CD4-positive, alpha-beta T cell treated with Interleukin-10 for 1 hour (primary cell): ENCODE results near the gene CAMKMT.
"Not testable (repeated sequence)": the region's sequence is repeated elsewhere in the genome, so short reads cannot be mapped to it uniquely, and the experiment has no call there.

ENCODE experiments used
- DNase-seq: peaks from one replicate; pipeline ENCODE4 v3.0.0-alpha.2; 2020

The CAMKMT gene

DNA sequence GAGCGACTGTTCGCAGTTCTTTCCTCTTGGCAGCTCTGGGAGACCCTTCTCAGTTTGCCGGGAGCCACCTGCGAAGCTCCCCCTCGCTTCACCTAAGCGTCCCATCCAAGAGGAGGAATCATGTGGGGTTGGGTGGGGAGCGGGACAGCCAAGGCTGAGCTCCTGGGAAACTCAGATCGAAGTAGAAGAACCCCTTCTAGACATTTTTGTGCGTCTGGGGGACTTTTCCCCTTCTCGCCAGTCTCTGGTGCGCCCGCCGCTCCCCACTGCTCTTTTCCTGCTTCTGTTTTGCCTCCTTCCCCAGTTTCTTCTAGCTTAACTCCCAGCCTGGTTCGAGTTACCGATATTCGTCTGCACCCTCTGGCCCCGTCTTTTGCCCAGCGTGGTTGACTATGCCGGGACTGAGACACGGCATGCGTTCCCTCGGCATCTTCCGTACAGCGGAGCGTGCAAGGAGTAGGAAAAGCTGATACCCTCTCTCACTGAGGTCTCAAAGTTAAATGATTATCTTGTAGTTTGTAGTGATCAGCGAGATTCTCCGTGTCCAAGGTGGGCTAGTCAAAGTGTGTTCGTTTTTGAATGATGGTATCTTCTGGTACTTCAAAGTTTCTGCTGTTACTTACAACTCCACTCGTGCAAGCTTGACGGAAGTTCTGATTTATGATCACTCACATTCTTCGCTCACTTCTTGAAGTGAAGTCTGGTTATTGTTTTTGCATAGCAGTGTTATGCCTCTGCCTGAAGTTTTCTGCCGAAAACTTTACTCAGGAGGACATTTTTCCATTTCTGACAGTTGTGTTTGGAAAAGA, 664 bp downstream of the CAMKMT start:
- peak; percentile 41 for DNase-seq

DNA sequence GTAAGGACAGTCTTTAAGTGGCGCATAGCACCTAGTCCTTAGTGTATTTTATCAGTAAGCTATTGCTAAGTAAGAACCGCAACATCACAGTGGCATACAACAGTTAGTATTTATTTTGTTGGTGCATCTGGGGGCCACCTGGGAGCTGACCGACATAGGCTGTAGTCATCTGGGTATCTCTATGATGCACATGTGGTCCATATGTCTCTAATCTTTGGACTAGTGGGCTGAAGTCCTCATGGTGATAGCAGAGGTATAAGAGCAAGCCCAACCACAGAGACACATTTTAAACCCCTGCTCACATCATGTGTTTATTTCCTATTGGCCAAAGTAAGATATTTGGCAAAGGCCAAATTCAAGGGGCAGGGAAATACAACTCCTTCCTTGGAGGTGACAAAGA, 2.9 kb downstream of the CAMKMT start:
- DNase-seq = no peak

DNA sequence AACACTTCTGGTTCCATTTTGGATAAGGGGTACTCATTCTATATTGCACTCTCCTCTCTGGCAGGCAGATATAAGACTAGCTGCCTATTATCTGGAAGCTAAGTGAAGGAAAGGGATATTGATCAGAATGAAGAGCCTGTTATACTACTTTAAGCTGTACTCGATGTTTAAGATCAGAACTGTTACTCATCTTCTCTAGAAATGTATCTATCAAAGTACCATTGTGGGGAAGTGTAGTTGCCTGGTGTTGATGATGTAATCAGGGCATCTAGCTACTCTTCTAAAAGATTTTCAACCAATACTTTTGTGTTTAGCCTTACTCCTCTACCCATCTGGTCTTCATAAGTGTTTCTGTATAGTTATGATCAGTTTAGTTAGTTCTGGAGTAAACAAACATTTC, 5.8 kb downstream of the CAMKMT start:
- no peak for DNase-seq

DNA sequence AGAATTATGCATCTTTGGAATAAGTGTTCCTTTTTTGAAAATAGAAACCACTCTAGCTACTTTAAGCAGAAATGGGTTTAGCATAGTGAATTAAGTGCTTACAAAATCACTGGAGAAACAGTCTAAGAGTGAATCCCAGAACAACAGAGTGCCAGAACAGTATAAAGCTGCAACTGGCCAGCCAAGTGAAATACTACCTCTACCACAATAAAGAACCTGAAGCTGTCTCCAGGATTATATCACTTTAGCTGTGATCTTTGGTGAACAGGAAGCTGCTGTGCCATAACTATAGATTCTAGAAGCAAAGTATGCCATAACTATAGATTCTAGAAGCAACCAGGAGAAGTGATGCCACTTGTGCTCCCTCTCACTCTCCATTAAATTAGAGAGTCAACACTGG, 7.6 kb downstream of the CAMKMT start:
- DNase-seq = no peak

DNA sequence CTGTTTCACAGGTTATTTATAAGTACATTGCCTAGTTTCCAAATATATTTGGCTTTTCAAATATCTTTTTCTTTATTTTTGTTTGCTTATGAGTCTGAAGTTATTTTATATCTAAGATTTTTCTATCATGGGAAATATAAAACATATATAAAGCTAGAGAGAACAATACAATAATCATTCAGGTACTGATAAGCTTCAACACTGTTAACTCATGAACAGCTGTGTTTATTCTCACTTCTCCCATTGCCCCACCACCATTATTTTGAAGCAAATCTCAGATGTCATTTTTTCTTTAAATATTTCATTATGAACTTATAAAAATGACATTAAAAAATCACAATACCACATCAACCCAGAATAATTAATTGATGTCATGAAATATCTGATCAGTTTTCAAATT, 9.7 kb downstream of the CAMKMT start:
- DNase-seq = no peak

DNA sequence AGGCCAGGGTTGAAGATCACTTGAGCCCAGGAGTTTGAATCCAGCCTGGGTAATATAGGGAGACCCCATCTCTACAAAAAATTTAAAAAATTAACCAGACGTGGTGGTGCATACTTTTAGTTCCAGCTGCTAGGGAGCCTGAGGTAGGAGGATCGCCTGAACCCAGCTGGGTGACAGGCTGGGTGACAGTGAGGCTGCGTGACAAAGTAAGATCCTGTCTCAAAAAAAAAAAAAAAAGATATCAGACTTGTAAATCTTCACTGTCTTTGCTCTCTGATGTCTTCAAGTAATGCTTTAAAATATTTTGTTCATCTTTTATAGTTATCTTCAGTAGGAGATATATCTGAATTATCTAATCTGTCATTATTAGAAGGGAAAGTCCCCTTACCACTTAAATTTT, 10.5 kb downstream of the CAMKMT start:
- DNase-seq = no peak

DNA sequence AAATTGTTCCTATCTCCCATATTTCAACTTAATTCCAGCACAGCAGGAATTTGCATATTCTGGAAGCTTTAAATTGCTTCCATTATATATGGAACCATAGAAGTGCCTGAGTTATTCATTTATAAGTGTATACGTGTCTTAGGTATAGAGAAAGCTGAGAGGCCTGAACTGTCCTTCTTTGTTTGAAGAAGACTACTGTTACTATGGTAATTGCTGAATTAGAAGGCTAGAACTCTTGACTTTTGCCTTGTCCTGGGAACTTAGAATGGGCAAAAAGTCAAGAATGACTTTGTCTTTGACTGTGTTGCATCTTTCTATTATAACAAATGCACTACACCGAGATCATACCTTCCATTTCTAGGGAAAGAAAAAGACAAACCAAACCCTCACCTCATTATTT, 15.7 kb downstream of the CAMKMT start:
- DNase-seq = no peak

DNA sequence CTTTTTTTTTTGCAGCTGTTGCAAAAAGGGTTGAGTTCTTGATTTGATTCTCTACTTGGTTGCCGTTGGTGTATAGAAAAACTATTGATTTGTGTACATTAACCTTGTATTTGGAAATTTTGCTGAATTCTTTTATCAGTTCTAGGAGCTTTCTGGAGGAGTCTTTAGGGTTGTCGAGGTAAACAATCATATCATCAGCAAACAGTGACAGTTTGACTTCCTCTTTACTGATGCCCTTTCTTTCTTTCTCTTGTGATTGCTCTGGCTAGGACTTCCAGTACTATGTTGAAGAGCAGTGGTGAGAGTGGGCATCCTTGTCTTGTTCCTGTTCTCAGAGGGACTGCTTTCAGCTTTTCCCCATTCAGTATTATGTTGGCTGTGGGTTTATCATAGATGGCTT, 23.5 kb downstream of the CAMKMT start:
- not testable (repeated sequence) for DNase-seq

DNA sequence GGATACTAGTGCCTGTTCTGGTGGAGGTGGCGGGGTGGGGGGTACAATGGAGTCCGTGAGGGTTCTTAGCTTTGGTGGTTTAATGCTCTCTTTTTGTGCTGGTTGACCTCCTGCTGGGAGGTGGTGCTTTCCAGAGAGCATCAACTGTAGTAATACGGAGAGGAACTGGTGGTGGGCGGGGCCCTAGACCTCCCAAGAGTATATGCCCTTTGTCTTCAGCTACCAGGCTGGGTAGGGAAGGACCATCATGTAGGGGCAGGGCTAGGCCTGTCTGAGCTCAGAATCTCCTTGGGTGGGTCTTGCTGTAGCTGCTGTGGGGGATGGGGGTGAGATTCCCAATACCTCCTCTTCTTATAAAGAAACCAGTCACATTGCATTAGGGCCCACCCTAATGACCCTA, 27.1 kb downstream of the CAMKMT start:
- no peak for DNase-seq

DNA sequence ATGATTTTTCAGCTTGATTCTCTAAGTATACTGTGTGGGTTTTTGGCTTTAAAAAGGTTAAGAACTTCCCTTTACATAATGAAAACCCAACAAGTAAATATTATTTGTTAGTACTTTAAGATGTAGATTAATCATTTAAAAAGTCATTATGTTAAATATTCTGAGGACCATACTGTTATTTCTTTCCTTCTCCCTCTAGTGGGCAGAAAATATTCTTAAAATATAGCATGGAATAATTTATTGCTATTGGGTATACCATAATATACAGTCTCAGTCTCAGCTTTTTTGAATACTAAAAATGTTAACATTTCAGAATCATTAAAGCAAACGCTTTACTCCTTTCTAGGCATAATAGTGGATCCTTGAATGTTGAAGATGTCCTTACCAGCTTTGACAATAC, 28.1 kb downstream of the CAMKMT start:
- DNase-seq = no peak

DNA sequence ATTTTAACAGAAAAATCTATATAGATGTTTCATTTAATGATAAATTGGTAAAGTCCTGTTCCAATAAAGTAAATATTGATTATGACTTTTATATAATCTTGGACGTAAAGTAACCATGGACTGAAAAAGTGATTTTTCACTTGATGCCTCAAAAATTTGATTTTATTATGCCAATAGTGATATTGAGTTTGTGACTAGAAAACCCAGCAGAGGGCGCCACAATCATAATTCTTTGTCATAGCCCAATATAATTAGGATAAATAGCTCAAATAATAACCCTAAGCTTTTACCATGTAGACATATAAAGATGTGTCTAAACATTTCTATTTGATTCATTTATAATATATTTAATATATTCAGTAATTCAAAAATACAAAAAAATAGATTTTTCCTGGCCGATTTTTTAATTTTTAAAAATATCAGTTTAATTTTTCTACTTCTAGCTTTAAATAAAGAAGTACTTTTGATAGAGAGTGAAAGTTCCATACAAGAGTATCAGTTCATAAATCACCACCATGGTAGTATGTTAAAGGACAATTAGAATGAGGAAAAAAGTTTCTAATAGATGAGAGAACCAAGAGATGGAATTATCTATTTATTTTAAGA, 30.7 kb downstream of the CAMKMT start:
- DNase-seq = peak; percentile 54

DNA sequence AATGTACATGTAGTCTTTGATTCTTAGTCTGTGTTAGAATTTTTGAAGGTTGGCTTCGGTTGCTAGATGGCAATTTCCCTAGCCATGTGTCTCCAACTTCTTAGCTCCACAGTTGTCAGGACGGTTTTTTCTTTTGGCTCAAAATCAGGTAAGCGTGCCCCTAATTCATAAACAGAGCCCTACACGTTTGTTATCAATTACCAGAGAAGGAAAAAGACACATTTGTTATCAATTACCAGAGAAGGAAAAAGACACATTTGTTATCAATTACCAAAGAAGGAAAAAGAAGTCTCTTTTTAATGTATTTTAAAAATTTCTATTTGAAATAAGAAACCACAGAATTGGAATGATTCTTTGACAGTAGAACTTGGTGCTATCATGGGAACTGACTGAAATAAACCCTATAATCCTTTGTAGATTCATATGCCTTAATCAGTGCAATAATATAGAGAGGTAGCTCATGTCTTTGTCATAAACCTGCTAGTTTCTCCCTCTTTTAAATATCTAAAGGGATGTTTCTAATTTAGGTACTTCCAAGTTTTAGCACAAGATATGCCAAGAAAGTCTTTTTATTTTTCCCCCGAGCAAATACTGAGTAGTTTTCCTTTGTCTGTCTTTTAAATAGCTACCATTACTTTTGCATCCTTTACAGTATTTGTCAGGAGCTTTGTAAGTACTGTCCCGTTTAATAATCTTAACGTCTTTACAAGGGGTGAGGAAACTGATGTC, 35.9 kb downstream of the CAMKMT start:
- DNase-seq = no peak

DNA sequence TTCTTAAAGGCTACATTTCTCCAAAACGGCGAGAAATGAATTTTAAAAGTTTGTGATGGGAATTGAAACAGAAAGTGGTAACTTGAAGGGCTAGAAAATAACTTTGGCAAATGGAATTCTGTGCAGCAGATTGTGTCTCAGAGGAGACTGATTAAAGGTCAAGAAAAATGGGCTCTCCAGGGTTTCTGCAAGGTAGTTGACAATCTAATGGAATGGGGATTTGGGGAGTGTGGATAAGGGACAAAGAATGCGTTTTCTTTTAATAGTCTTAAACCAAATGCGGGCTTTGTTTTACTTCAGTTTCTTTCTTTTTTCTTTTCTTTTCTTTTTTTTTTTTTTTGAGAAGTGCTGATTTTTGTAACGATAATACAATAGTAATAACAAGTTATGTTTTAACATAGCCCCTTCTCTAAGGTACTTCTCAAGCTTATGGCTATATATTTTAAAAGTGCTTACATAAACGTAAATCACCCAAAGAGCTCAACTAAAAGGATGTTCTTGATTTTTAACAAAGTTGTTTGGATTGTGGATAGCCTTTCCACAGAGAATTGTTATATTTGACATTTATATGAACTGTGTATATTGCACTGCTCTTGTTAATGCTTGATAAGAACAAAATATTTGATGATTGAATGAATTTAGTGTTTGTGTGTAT, 36.6 kb downstream of the CAMKMT start:
- no peak for DNase-seq

DNA sequence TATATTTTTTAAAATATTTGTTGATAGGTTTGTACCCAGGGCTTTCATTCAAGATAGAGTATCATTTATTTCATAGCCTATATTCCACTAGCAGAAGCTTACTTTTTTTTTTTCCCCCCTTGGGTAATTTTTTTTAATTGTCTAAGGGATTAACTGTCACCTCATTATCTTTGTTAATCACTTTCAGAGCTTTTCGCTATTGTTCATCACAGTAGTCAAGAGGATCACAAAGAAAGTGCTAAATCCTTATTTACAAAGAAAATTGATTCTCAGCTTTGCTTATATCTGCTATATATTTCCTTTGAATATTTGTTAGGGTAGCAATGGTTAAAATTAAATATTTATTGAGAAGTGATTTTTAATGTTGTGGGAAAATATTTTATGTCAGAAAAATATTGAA, 59.0 kb downstream of the CAMKMT start:
- no peak for DNase-seq

DNA sequence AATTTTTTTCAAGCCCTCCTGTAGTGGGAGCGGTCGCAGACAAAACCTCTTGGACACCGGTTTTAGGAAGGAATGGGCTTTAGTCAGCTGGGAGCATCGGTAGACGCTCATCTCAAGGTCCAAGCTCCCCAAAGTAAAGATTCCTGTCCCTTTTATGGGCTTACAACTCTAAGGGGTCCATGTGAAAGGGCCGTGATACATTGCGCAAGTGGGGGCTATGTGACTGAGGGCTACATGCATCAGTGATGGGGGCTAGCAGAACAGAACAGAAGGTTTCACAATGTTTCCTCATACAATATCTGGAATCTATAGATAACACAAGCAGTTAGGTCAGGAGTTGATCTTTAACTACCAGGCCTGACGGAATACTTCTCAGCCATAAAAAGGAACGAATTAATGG, 62.5 kb downstream of the CAMKMT start:
- DNase-seq = no peak

DNA sequence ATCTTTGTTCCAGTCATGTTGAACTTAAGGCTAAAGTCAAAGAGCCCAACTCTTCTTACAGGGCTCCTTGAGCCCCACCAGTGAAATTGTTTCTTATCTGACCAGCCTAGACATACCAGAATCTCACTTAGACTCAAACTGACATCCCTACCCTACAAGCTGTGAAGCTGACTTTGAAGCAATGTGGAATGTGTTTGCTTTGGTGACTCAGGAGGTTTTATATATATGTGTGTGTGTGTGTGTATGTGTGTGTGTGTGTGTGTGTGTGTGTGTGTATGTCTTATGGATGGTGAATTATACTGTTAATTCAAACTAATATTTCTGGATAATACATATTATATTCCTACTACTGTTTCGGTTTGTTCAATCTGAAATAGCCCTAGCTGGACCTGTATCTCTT, 67.3 kb downstream of the CAMKMT start:
- no peak for DNase-seq

DNA sequence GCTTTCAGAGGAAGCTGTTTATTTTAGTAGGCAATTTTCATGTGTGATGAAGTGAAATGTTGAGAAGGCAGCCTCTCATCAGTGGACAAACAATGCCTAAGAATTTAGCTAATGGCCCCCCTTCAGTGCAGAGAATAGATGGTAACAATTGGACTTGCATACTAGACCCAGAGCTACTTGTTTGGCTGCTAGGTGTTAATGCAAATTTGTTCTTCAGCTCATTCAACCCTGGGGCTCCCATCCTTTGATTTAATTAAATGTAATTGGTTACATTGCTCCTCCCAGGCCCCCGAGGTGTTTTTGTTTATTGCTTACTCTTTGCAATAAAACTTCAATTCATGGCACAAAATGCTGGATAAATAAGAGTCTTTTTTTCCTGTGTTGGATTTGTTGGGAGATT, 68.6 kb downstream of the CAMKMT start:
- no peak for DNase-seq

DNA sequence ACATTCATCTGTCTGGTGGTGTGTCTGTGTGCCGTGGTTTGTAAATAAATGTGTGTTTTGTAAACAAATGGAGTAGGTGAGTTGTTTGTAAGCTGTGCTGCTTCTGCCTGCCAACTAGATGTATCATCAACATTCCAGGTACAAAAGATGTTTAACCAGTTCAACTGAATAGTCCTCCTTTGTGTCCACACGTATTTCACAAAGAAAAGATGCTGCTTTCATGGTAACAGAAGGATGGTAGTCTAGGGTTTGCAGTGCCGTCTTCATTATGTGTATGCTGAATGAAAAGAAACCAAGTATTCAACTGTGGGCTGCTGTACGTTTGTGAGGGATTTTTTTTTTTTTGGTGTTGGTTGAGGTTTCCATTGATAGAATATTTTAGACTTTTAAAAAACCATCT, 72.1 kb downstream of the CAMKMT start:
- DNase-seq = no peak

DNA sequence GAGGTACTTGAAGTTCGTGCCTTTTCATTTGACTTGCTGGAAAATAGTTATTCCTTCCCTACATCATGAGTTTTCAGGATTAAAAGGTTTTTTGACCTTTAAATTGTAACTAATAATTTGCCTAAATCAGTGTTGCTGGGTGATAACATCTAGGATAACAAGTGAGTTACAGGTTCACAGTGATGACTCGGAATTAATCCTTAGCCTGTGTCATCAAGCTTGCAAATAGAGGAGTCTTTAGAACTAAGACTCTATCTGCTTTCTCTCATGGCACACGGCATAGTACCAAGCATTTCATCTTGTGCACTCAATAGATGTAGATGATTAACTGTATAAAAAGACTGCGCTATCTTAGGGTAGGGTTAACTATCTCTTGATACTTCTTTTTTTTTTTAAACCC, 79.5 kb downstream of the CAMKMT start:
- no peak for DNase-seq

DNA sequence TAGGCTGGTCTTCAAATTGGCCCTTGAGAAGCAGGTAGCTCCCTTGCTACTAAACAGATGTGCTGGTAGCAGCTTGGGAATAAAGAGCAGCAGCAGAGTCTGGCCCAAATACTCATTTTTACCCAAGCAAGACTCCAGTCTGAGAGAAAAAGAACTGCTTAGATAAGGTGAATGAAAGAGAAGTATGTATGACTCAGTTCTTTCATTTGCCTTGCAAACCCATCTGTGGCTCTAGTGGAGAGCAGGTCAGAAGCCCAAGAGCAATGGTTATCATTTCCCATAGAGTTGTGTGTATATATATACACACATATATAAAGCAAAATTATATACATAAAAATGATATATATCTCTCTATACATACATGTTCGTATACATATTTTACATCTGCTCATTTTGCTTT, 80.3 kb downstream of the CAMKMT start:
- no peak for DNase-seq

DNA sequence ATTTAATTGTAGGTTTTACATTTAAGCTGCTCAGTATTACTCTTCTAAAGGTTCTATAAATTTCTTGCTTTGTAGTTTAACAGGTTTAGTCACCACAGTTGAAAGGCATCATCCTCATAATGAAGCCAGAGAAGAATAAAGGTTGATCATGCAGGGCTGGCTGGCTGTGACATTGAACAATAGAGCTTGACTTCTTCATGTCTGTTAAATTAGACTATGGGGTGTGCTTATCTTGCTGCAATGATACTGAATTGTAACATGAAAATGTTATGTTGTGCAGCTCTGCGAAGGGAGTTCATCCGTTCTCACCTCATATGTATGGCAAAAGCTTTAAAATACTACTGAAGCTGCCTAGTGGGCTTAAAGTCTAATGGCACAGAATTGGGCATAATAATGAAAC, 81.8 kb downstream of the CAMKMT start:
- no peak for DNase-seq

DNA sequence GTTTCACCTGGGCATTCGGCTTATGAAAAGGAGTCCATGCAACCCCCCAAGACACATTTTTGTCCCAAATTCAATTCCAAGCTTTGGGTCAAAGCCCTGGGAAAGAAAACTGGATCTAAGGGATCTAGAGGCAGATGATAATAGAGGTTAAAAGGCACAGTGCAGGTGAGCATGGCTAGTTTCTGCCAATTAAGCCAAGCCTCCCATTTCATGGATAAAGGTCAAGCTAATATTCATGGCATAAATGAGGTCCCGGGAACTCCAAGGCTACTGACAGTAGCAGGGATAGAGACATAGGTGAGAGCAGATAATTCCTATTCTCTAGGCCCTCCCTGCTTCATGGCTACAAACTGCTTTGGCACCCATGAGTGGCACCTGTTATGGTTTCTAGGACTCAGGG, 83.1 kb downstream of the CAMKMT start:
- no peak for DNase-seq

DNA sequence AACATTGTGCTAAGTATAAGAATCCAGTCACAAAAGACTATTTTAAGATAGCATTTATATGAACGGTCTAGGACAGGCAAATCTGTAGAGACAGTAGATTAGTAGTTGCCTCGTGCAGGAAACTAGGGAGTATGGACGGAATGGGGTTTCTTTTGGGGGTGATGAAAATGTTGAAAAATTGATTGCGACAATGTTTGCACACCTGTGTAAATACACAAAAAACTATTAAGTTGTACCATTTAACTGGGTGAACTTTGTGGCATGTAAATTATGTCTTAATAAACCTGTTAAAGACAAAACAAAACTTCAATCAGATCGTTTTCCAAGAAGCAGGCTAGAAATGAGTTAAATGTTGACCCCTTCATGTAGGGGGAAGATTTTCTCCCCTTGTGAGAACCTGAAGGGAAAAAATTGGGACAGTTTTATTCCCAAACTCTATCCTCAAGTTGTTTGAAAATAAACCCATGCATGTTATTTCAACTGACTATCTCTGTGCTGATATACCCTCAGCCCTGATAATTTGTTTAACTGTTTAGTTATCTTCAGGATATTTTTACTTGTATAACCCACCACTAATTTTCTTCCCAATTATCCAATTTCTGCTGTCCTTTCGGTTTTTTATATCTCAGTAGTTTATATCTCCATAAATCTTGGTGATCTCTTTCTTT, 87.2 kb downstream of the CAMKMT start:
- DNase-seq = no peak
